ENCODE results near the gene CCDC39. TPM values are rescaled to one million over a fixed set of nuclear protein-coding genes. Genes with fewer than 3 reads are reported as not detected.
A peak's percentile ranks its signal among the peaks of the same experiment; 100 is the strongest.

The CCDC39 gene
- polyA plus RNA-seq, 1 experiment, result not detected

DNA sequence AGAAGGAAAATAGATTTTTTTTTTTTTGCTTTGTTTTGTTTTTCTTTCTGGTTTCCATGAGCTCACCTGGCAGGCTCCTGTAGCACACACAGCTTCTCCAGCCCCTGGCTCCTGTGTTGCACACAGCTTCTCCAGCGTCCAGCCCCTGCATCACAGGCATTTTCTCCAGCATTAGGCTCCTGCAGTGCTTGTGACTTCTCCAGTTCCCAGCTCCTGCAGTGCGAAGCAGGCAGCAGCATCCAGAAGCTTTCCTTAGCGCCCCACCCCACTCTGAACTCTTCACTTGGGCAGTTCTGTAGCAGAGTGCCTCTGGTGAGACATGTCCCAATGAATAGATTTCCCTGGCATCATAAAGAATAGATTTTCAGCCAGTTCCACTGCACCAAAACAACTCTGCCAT, 5.5 kb upstream of the CCDC39 start:
- Histone ChIP-seq H3K27ac (ENCODE audit: low read depth, low read length) (no peak overlapping the region), H3K27me3 (ENCODE audit: control insufficient read depth, insufficient read depth, low read length) (no peaks in the 10 kb centered on the region), H3K9me3 (ENCODE audit: control insufficient read depth, insufficient read depth, low read length) (no peaks in the 10 kb centered on the region), H3K4me3 (ENCODE audit: low read depth, low read length) (no peak overlapping the region)
- POLR2A ChIA-PET, result no interaction called here
- CTCF ChIA-PET, result no interaction called here
- TF ChIP-seq, protein P1, sequence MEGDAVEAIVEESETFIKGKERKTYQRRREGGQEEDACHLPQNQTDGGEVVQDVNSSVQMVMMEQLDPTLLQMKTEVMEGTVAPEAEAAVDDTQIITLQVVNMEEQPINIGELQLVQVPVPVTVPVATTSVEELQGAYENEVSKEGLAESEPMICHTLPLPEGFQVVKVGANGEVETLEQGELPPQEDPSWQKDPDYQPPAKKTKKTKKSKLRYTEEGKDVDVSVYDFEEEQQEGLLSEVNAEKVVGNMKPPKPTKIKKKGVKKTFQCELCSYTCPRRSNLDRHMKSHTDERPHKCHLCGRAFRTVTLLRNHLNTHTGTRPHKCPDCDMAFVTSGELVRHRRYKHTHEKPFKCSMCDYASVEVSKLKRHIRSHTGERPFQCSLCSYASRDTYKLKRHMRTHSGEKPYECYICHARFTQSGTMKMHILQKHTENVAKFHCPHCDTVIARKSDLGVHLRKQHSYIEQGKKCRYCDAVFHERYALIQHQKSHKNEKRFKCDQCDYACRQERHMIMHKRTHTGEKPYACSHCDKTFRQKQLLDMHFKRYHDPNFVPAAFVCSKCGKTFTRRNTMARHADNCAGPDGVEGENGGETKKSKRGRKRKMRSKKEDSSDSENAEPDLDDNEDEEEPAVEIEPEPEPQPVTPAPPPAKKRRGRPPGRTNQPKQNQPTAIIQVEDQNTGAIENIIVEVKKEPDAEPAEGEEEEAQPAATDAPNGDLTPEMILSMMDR (IDR thresholded peaks at IDR 0.05; ENCODE audit: low read depth, low read length), result no peak
- DNase-seq (ENCODE audit: low read depth, low spot score), result no peak

DNA sequence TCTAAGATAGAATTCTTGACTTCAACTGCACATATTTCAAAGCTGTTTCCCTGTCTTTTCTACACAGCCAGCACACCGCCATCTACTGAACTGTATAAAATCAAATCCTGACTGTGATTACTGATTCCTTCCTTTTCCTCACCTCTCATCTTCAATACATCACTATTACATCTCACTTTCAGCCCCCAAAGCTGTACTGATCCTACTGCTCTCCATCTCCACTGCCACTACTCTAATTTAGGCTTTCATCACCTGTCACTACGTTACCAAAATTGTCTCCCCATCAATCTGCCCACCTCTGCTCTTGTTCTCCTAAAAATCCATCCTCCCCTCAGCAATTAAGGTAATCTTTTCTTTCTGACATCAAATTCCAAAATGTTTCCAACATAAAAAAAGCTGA, 4.5 kb upstream of the CCDC39 start:
- Histone ChIP-seq H3K27me3 (ENCODE audit: control insufficient read depth, insufficient read depth, low read length) (peaks cover 6% of the 10 kb centered on the region), H3K4me3 (ENCODE audit: low read depth, low read length) (no peak overlapping the region), H3K9me3 (ENCODE audit: control insufficient read depth, insufficient read depth, low read length) (no peaks in the 10 kb centered on the region; the same call in 1 of the 2 replicates), H3K27ac (ENCODE audit: low read depth, low read length) (no peak overlapping the region)
- POLR2A ChIA-PET, result no interaction called here
- TF ChIP-seq, protein P1 (IDR thresholded peaks at IDR 0.05; ENCODE audit: low read depth, low read length), result no peak
- DNase-seq (ENCODE audit: low read depth, low spot score), result no peak
- CTCF ChIA-PET, result no interaction called here

DNA sequence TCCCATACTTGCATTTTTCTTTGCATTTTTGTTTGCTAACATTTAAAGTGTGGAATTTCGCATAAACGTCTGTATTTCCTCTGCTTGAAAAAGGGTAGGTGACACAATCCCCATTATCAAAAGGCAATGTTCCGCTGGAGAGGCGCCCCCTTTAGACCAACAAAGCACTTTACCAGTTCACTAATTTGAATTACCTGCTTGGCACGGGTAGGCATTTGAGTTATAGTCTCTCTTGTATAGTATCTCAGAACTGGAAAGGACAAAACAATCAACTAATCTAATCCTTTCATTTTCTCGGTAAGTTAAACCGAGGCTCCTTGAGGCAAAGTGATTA, 775 bp upstream of the CCDC39 start:
- Histone ChIP-seq H3K27ac (ENCODE audit: low read depth, low read length) (no peak overlapping the region), H3K9me3 (ENCODE audit: control insufficient read depth, insufficient read depth, low read length) (no peaks in the 10 kb centered on the region; the same call in 1 of the 2 replicates), H3K27me3 (ENCODE audit: control insufficient read depth, insufficient read depth, low read length) (peaks cover 10% of the 10 kb centered on the region), H3K4me3 (ENCODE audit: low read depth, low read length) (peak overlapping the region; percentile 77)
- TF ChIP-seq, protein P1 (IDR thresholded peaks at IDR 0.05; ENCODE audit: low read depth, low read length), result peak; percentile 61
- CTCF ChIA-PET, result interaction anchor here (2.9 kb wide), 1 partner anchor 751 kb away, joined by 13 read pairs; no protein-coding TSS in a partner anchor
- DNase-seq (ENCODE audit: low read depth, low spot score), result no peak
- POLR2A ChIA-PET, result no interaction called here

DNA sequence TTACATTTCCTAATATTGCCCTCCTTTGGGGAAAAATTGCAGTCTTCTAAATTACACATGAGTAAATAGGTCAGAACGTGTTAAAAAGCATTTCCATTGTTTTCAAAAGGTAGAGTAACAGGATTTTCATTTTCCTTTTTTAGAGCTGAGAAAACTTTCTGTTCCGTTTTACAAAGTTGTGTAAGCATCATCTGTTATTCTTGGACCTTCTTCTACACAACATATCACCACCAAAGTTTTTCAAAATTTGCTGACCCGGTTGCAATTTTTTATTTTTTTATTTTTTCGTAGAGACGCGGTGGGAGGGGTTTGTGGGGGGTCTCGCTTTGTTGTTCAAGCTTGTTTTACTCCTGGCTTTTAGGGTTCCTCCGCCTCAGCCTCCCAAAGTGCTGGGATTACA, 1.1 kb downstream of the CCDC39 start:
- Histone ChIP-seq H3K27ac (ENCODE audit: low read depth, low read length) (no peak overlapping the region), H3K9me3 (ENCODE audit: control insufficient read depth, insufficient read depth, low read length) (no peaks in the 10 kb centered on the region; the same call in 1 of the 2 replicates), H3K4me3 (ENCODE audit: low read depth, low read length) (no peak overlapping the region), H3K27me3 (ENCODE audit: control insufficient read depth, insufficient read depth, low read length) (peaks cover 10% of the 10 kb centered on the region)
- ChIA-PET POLR2A (interaction anchor here (1.2 kb wide), 1 partner anchor 76 kb away, joined by 5 read pairs; the partner anchor contains the start of gene TTC14), CTCF (interaction anchor here (1.0 to 2.9 kb wide), 4 partner anchors 13 to 749 kb away, joined by 4 to 13 read pairs (median 6); no protein-coding TSS in a partner anchor)
- TF ChIP-seq, protein P1 (IDR thresholded peaks at IDR 0.05; ENCODE audit: low read depth, low read length), result no peak
- DNase-seq (ENCODE audit: low read depth, low spot score), result no peak

DNA sequence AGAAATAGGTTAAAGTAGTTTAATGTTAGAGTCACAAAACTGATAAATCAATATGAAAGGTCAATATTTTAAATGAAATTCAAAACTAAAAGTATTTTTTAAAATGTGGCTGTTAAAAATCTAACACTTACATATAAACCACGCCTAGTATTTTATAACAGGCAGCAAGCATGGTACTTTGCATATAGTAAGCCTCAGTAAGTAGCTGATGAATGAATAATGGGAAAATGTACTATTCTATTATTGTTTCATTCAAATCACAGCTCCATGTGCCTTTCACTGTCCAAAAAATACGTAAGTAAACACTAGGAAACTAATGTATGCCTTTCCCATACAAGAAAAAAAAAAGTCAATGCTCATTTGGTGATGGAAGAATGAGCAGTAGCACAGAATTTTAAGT, 17.8 kb downstream of the CCDC39 start:
- Histone ChIP-seq H3K27ac (ENCODE audit: low read depth, low read length) (no peak overlapping the region), H3K9me3 (ENCODE audit: control insufficient read depth, insufficient read depth, low read length) (no peaks in the 10 kb centered on the region), H3K27me3 (ENCODE audit: control insufficient read depth, insufficient read depth, low read length) (no peaks in the 10 kb centered on the region), H3K4me3 (ENCODE audit: low read depth, low read length) (no peak overlapping the region)
- TF ChIP-seq, protein P1 (IDR thresholded peaks at IDR 0.05; ENCODE audit: low read depth, low read length), result no peak
- CTCF ChIA-PET, result no interaction called here
- POLR2A ChIA-PET, result no interaction called here
- DNase-seq (ENCODE audit: low read depth, low spot score), result no peak

All from AG04450 (cell line).